Lung (tissue), 12 donors: ENCODE results near the gene GGCX. TPM values are rescaled to one million over a fixed set of nuclear protein-coding genes. Genes with fewer than 3 reads are reported as not detected.
"Not testable (repeated sequence)": the region's sequence is repeated elsewhere in the genome, so short reads cannot be mapped to it uniquely, and the experiment has no call there.

Source experiments
- ATAC-seq: fragments of 200-7000 bp; cut with Tn5 transposase; one replicate; pipeline ENCODE4 v1.9.1; 2020; ENCODE audit warnings: moderate number of reproducible peaks; ENCODE audit not compliant: insufficient read depth, low FRiP score
- DNase-seq, 3 donors: peaks; one replicate each; pipeline ENCODE4 v3.0.0-alpha.2; 2013 to 2017
- H3K27ac ChIP-seq, 2 donors: one replicate each; pipeline ENCODE4 v1.5.1; 2013; ENCODE audit warnings: mild to moderate bottlenecking in 2 of 2, moderate library complexity in 2 of 2, control low read depth in 1 of 2, inconsistent platforms in 1 of 2, low read depth in 1 of 2, low read length in 1 of 2
- H3K27me3 ChIP-seq, 3 donors: one replicate each; pipeline ENCODE4 v1.5.1; 2013; ENCODE audit warnings: low read length in 2 of 3; ENCODE audit not compliant: control insufficient read depth in 3 of 3, insufficient read depth in 3 of 3
- H3K36me3 ChIP-seq, 4 donors: one replicate each; pipeline ENCODE4 v1.5.1; 2013; ENCODE audit warnings: low read length in 4 of 4, mild to moderate bottlenecking in 1 of 4, moderate library complexity in 1 of 4; ENCODE audit not compliant: control insufficient read depth in 4 of 4, insufficient read depth in 4 of 4
- H3K4me1 ChIP-seq, 5 donors: one replicate each; pipeline ENCODE4 v1.5.1; 2013; ENCODE audit warnings: low read length in 5 of 5, mild to moderate bottlenecking in 2 of 5, moderate library complexity in 1 of 5; ENCODE audit not compliant: control insufficient read depth in 5 of 5, insufficient read depth in 5 of 5
- H3K4me3 ChIP-seq: one replicate; pipeline ENCODE4 v1.5.1; 2013; ENCODE audit warnings: mild to moderate bottlenecking, control low read depth, moderate library complexity
- H3K9ac ChIP-seq, 2 donors: one replicate each; pipeline ENCODE4 v1.5.1; 2013; ENCODE audit warnings: low read length in 2 of 2, control low read depth in 1 of 2; ENCODE audit not compliant: insufficient read depth in 1 of 2
- H3K9me3 ChIP-seq, 4 donors: one replicate each; pipeline ENCODE4 v1.5.1; 2013; ENCODE audit warnings: low read length in 3 of 4, mild to moderate bottlenecking in 1 of 4, moderate library complexity in 1 of 4; ENCODE audit not compliant: control insufficient read depth in 4 of 4, insufficient read depth in 3 of 4
- WGBS, 2 donors: extraction: QIAGEN DNeasy Blood & Tissue Kit; methylation state at CpG; one replicate each; pipeline ENCODE4 v1.1.7; 2013; 5-methylcytosine and 5-hydroxymethylcytosine counted together
- polyA plus RNA-seq, 2 donors: library from polyadenylated mRNA; stranded (reverse); fragments of 200-250 nt; gene quantifications; one replicate each; pipeline ENCODE4 v1.2.1, GENCODE V29; 2013
- total RNA-seq, 2 donors: library from RNA; depleted of rRNA in 1 of 2; stranded (reverse); fragments of >200 nt in 1 of 2; gene quantifications; one replicate each; pipeline ENCODE4 v1.2.1, GENCODE V29; 2014 to 2021
- TF ChIP-seq, protein P1 (sequence below): IDR thresholded peaks from 2 replicates; pipeline ENCODE4 v1.5.1; 2012; ENCODE audit warnings: mild to moderate bottlenecking; ENCODE audit errors: control extremely low read depth, extremely low read depth
- donor health status: control.
- donor health status: control.
- donor health status: Bipolar disorder and iron deficiency.
- donor health status: healthy.
- donor health status: DM: yes; HTN: yes; CAD: no.

Gene GGCX
- total and polyA plus RNA-seq, 4 donors: 21.8 to 69.2 (median 44.8) TPM

DNA sequence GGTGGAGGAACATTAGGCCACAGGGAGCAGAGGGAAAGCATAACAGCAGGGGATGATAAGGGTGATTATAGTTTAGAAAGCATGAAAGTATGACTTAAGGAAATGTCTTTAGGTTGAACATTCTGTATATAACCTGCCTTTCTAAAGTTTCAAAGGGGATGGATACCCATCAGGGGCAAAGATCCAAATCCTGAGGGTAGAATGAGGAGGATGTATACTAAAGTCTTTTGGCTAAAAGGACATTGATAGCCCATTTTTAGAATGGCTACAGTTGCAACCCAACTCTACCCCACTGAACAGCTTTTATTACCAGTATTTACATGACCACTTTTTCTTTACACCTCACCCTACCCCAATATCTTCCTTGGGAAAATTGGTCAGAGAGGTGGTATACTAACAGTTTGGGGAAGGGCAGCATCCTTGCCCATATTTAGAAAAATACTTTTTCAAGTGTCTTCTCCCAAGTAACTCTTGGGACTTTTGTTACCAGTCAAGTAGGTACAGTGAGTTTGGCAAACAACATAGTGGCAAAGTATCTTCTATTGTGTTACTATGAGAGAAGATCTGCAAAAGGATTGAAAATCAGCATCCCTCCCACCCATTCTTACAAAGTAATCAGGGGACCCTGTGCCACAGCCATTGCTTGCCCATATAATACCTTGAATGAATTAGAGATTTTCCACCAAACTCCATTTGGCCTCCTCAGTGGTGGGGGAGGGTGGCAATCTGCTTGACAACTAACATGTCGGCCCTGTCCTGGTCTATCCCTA lies 14.0 kb downstream of the GGCX start:
- Histone ChIP-seq H3K4me3 (no peak overlapping the region), H3K27ac (no peak overlapping the region), H3K9me3 (no peaks in the 10 kb centered on the region), H3K4me1 (peaks cover 0 to 2% (median 0%) of the 10 kb centered on the region in 5 donors), H3K36me3 (peaks cover 25 to 51% (median 32%) of the 10 kb centered on the region in 4 donors), H3K9ac (no peak overlapping the region), H3K27me3 (no peaks in the 10 kb centered on the region)
- no peak for DNase-seq
- TF ChIP-seq, protein P1, sequence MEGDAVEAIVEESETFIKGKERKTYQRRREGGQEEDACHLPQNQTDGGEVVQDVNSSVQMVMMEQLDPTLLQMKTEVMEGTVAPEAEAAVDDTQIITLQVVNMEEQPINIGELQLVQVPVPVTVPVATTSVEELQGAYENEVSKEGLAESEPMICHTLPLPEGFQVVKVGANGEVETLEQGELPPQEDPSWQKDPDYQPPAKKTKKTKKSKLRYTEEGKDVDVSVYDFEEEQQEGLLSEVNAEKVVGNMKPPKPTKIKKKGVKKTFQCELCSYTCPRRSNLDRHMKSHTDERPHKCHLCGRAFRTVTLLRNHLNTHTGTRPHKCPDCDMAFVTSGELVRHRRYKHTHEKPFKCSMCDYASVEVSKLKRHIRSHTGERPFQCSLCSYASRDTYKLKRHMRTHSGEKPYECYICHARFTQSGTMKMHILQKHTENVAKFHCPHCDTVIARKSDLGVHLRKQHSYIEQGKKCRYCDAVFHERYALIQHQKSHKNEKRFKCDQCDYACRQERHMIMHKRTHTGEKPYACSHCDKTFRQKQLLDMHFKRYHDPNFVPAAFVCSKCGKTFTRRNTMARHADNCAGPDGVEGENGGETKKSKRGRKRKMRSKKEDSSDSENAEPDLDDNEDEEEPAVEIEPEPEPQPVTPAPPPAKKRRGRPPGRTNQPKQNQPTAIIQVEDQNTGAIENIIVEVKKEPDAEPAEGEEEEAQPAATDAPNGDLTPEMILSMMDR: no peak
- WGBS, 2 donors: 93 to 96% methylated on average over 1 of the region's 1 CpG
- no peak for ATAC-seq

DNA sequence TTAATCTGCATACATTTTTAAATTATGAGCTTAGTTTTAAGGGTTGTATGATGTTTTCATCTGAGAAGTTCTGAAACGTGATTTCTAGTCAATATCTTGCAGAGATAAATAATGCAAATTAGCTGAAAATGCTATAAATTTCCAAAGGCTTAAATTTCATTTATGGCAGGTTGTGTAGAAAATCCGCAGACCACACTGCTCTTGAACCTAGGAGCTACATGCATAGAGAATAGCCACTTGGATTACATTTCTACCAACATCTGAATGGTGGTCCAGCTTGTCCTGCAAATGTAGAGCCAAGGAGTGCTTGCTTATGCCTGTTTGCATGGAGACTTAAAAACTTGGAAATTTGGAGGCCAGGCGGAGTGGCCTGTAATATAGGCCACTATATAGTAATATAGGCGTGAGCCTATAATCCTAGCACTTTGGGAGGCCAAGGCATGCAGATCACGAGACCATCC lies 15.5 kb downstream of the GGCX start:
- DNase-seq (no peak), ATAC-seq (no peak)
- 87 to 88% methylated on average over 5 of the region's 5 CpGs for WGBS, 2 donors
- H3K27ac ChIP-seq: no peak overlapping the region
- TF ChIP-seq, protein P1: no peak
- H3K36me3 ChIP-seq: peaks cover 29 to 50% (median 36%) of the 10 kb centered on the region in 4 donors
- no peaks in the 10 kb centered on the region for H3K27me3 ChIP-seq
- peaks cover 0 to 8% (median 2%) of the 10 kb centered on the region in 5 donors for H3K4me1 ChIP-seq
- no peak overlapping the region for H3K4me3 ChIP-seq
- no peaks in the 10 kb centered on the region for H3K9me3 ChIP-seq
- no peak overlapping the region for H3K9ac ChIP-seq

DNA sequence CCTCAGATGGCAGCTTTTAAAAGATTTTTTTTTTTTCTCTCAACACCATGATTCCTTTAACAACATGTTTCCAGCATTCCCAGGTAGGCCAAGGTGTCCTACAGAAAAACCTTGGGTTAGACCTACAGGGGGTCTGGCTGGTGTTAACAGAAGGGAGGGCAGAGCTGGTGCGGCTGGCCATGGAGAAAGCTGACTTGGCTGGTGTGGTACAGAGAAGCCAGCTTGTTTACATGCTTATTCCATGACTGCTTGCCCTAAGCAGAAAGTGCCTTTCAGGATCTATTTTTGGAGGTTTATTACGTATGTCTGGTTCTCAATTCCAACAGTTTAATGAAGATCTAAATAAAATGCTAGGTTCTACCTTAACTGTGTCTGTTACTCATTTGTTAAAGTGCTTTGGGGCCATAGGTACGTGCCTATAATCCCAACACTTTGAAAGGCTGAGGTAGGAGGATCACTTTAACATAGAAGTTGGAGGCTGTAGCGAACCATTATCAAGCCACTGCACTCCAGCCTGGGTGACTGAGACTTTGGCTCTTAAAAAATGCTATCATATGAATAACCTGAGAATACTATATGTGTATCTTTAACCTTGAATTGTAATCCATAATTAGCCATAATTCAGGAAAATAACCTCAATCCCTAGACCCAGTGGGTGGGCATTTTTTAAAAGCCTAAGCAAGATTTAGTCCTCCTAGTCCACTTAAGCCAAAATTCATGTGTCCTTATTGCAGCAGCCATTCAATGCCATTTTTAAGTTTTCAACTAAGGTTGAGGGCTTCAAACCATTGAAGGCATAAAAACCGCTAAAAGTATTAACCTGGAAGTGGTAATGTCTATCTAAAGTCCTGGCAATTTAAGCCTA lies 16.1 kb downstream of the GGCX start:
- 87 to 90% methylated on average over 5 of the region's 5 CpGs for WGBS, 2 donors
- H3K27ac ChIP-seq, H3K4me3 ChIP-seq, H3K9me3 ChIP-seq, H3K9ac ChIP-seq, ATAC-seq, DNase-seq, H3K27me3 ChIP-seq: not testable (repeated sequence)
- H3K36me3 ChIP-seq: peaks cover 23 to 43% (median 34%) of the 10 kb centered on the region in 4 donors
- H3K4me1 ChIP-seq: peaks cover 0 to 13% (median 2%) of the 10 kb centered on the region in 5 donors

DNA sequence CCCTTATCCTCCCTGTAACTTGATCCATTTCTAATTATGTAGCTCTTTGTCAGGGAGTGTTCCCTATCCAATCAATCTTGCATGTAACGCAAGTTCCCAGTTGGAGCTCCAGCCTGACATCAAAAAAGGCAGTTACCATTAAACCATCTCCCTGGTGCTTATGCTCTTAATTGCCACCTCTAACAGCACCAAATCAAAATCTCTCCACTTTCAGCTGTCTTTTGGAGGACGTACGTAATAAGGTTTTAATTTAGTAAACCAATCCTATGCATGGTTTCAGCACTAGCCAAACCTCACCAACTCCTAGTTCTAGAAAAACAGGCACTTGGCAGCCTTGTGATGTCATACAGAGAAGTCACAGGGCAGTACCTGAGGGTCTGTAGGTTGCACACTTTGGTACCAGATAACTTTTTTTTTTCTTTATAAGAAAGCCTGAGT lies 17.0 kb downstream of the GGCX start:
- not testable (repeated sequence) for H3K9ac ChIP-seq, ATAC-seq, DNase-seq, H3K9me3 ChIP-seq, H3K27ac ChIP-seq, H3K4me3 ChIP-seq, H3K27me3 ChIP-seq
- Histone ChIP-seq H3K4me1 (peaks cover 0 to 13% (median 2%) of the 10 kb centered on the region in 5 donors), H3K36me3 (peaks cover 18 to 41% (median 33%) of the 10 kb centered on the region in 4 donors)
- 84 to 85% methylated on average over 3 of the region's 3 CpGs for WGBS, 2 donors
